Hepatocyte (in vitro differentiated cells): ENCODE measurements around the gene ATP1A1.

ENCODE experiments used
- EZH2 ChIP-seq: fragments of 200-600 bp; sonication (generic); IDR thresholded peaks from 2 replicates; pipeline ENCODE4 v1.6.1; 2016; ENCODE audit warnings: antibody characterized with exemption, mild to moderate bottlenecking, borderline replicate concordance
- TF ChIP-seq, protein P1 (sequence below): fragments of 200-600 bp; sonication (generic); IDR thresholded peaks from 2 replicates; pipeline ENCODE4 v1.5.1; 2016; ENCODE audit warnings: antibody characterized with exemption, mild to moderate bottlenecking; ENCODE audit not compliant: poor library complexity

GRCh38 chr1:116390195-116390594 lies 17.2 kb downstream of the ATP1A1 start:
- no peak for TF ChIP-seq EZH2
- TF ChIP-seq, protein P1, sequence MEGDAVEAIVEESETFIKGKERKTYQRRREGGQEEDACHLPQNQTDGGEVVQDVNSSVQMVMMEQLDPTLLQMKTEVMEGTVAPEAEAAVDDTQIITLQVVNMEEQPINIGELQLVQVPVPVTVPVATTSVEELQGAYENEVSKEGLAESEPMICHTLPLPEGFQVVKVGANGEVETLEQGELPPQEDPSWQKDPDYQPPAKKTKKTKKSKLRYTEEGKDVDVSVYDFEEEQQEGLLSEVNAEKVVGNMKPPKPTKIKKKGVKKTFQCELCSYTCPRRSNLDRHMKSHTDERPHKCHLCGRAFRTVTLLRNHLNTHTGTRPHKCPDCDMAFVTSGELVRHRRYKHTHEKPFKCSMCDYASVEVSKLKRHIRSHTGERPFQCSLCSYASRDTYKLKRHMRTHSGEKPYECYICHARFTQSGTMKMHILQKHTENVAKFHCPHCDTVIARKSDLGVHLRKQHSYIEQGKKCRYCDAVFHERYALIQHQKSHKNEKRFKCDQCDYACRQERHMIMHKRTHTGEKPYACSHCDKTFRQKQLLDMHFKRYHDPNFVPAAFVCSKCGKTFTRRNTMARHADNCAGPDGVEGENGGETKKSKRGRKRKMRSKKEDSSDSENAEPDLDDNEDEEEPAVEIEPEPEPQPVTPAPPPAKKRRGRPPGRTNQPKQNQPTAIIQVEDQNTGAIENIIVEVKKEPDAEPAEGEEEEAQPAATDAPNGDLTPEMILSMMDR = no peak
